Measurements from ENCODE around the gene GLCE.
A peak's percentile ranks its signal among the peaks of the same experiment; 100 is the strongest.

Gene GLCE

GRCh38 chr15:69210574-69210973, 50.1 kb downstream of the GLCE start:
- DNase-seq: no peak

- DNase-seq: no peak
Observed at GRCh38 chr15:69213786-69214185, 53.4 kb downstream of the GLCE start.

GRCh38 chr15:69215314-69216035, 55.0 kb downstream of the GLCE start:
- DNase-seq: no peak

GRCh38 chr15:69217381-69217780, 56.9 kb downstream of the GLCE start:
- DNase-seq: no peak

GRCh38 chr15:69219690-69220089, 59.3 kb downstream of the GLCE start:
- no peak for DNase-seq

DNA sequence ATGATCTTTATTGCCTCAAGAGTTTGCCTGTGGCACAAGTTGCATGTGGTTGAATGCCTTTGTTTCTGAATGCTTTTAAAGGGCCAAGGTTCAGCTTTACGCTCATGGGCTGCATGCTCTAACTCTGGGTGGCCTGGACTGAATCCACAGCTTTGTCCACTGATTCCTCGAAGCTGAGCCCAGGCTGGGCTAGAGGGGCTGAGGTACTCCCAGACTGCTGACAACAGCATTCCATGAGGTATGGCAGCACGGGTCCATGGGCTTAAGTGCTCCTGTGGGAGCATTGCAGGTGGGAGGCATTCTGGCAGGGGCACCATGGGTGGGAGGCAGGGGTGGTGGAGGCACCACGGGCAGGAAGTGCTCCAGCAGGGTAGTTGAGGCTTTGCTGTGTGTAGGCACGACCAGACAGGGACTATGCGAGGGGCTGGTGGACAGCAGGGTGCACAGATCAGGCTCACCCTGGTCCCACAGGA, 61.6 kb downstream of the GLCE start:
- no peak for DNase-seq

DNA sequence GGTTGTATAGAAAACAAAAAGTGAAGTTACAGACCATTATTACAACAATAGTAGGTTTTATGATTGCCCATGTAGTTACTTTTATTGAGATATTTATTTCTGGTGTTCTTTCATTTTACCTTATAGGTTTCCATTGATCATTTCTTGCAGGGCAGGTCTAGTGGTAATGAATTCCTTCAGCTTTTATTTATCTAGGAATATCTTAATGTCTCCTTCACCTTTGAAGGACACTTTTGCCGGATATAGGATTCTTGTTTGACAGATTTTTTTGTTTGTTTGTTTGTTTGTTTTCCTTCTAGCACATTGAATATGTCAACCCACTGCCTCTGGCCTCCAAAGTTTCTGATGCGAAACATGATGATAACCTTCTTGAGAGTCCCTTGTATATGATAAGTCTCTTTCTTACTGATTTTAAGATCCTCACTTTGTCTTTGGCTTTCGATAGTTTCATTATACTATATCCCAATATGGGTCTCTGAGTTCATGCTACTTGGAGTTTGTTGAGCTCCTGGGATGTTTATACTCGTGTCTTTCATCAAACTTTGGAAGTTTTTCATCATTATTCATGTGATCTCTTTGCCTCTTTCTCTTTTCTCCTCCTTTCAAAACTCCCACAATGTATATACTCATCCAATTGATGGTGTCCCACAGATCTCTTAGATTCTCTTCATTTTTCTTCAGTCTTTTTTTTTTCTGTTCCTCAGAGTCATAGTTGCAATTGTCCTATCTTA, 62.8 kb downstream of the GLCE start:
- no peak for DNase-seq

DNA sequence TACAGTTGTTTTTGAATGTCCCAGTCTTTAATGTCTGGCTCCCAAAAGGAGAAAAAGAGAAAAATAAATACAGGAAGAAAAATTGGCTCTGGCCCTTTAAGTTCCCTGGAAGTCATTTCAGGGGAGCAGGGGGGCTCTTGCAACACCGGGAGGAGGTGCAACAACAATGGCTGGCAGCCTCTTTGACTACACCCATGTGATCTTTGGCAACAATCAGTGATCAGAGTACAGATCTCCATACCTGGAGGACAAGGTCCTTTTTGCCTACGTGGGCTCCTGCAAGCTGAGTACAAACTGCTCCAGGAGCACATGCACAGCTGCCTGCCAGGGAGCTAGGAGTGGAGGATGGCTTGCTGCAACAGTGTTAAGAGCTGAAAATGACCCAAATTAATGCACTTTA, 63.9 kb downstream of the GLCE start:
- DNase-seq: no peak

DNA sequence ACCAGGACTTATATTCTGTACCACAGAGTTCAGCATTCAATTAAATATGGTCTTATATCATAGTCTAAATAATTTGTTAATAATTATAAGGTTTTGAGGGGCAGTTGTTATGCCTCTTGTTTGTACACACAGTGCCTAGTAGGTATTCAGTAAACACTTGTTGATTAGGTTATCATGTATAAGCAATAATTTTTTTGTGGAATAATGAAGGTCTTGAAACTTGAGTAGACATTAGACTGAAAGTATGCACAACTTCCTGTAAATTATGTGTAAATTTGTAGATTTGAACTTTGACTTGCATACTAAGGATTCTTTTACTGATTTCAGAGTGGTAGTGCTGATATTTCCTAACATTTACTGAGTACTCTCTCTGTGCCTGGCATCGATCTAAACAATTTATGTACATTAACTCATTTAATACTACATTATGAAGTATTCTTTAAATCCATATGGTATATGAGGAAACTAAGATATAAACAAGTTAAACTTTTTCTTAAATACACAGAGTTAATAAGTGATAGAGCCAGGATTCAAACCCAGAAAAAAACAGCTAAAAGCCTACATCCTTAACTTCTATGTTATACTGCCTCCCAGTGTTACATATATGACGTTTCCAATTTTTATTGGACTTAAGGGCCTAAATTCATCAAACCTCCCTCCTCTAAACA, 65.1 kb downstream of the GLCE start:
- DNase-seq: peak; percentile 47

GRCh38 chr15:69226023-69226355, 65.6 kb downstream of the GLCE start:
- DNase-seq: no peak

DNA sequence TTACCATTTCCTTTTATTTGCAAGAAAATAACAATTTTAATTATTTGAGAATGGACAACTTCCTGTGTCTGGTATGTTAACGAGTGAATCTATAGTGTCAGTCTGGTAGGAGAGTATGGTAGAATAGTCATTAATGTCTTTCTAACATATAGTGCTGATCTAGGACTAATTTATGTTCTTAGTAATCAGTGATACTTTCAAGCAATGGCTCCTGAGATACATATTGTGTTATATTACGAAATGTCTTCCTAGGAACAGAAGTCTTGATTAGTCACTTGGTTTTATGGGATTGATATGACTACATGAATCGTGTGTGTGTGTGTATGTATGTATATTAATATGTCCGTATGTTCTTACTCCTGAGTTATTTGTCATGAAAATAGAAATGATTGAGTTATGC, 71.7 kb downstream of the GLCE start:
- peak; percentile 11 for DNase-seq

DNA sequence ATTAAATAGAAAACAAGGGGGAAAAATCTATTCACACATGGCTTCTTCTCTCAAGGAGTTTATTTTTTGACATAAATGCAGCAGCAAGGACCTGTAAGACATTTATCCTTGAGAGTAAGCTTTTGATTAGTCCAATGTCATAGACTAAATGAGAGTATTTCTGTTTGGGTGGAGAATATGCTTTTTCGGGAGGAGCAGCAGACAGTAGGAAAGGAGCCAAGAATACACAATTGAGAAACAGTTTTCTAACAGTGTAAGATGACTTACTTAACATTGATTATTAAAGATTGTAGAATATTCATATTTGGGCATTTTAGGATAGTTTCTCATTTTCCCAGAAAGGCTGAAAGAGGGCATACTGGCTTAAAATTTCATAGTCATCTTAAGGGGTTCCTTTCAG, 72.3 kb downstream of the GLCE start:
- no peak for DNase-seq

GRCh38 chr15:69234676-69235075, 74.2 kb downstream of the GLCE start:
- DNase-seq: no peak

DNA sequence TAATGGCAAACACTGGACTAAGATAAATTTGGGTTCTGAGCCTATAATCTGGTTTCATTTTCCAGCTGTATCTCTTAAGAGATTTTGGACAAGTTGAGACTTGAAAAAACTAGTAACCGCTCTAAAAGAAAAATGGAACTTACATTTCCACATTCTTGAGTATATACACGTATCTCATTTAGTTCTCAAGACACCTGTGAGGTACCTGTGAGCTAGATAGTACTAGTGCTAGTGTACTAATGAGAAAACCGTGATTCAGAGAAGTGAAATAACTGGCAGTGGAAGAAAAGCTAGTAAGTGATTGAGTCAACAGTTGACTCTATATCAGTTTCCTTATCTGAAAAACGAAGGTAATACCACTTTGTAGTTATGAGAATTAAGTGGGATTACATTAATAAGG, 76.1 kb downstream of the GLCE start:
- no peak for DNase-seq

DNA sequence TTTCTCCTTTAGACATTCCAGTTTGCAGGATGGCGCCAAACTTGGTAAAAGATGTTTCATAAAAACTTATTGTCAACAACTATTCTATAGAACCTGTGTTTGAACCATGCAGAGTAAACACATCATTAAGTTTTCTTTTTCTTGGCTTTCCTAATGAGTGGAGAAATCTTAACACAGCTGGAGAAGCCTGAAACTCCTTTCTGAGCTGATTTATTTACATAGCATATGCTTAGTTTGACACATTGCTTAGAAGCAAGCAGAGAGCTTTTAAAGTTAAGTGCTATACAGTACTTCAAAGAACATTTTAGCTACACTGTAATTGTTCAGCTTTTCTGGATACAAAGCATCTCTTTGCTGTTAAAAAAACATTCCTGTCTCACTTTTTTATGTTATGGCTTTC, 77.3 kb downstream of the GLCE start:
- no peak for DNase-seq

DNA sequence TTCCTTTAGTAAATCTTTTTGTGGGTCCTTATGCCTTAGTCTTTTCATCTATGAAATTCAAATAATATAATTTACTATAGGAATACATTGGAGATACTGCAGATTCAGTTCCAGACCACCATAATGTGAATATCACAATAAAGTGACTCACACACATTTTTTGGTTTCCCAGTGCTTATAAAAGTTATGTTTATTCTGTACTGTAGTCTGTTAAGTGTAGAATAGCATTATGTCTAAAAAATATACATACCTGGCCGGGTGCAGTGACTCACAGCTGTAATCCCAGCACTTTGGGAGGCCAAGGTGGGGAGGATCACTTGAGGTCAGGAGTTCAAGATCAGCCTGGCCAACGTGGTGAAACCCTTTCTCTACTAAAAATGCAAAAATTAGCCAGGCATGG, 84.4 kb downstream of the GLCE start:
- DNase-seq: peak; percentile 10

GRCh38 chr15:69253156-69253555, 92.7 kb downstream of the GLCE start:
- DNase-seq: peak; percentile 86

GRCh38 chr15:69265347-69265955, 105.0 kb downstream of the GLCE start:
- peak; percentile 40 for DNase-seq

- DNase-seq: no peak
Observed at GRCh38 chr15:69271217-69271616, 110.8 kb downstream of the GLCE start.

- DNase-seq: no peak
Observed at GRCh38 chr15:69272139-69272538, 111.7 kb downstream of the GLCE start.

DNA sequence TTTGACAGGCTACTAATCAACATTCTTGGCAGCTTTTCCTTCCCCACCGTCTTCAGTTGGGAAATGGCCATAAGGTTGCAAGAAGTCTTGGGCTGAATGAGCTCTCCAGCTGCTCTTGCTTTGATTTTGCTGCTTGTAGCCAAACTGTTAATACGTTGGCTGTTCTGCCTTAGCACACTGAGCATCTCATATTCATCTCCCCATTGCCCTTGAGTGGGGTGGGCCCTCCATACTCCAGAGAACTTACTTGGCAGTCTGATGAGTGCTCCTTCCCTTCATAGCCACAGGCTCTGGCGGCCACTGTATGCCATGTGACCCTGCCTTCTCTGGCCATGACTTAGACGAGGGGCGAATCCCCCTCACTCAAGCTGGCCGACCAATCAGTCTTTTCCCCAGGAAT, 112.5 kb downstream of the GLCE start:
- DNase-seq: no peak

GRCh38 chr15:69275074-69275670, 114.7 kb downstream of the GLCE start:
- DNase-seq: no peak

GRCh38 chr15:69275933-69276560, 115.6 kb downstream of the GLCE start:
- DNase-seq: no peak

Measured in fibroblast of upper back skin (primary cell).